Activated effector memory CD4-positive, alpha-beta T cell treated with anti-CD3 and anti-CD28 coated beads, Interleukin-2, amount 50 U/mL, for 16 hours (primary cell): Measurements from ENCODE around the gene TSPAN11.
A peak's percentile ranks its signal among the peaks of the same experiment; 100 is the strongest.

Source experiments
- DNase-seq: peaks from one replicate; pipeline ENCODE4 v3.0.0-alpha.2; 2020

Gene TSPAN11

GRCh38 chr12:30980955-30981662 is 54.6 kb downstream of the TSPAN11 start:
- no peak for DNase-seq

- DNase-seq = no peak
Observed at GRCh38 chr12:30982413-30982812, 55.9 kb downstream of the TSPAN11 start.

GRCh38 chr12:30985814-30986452 is 59.4 kb downstream of the TSPAN11 start:
- DNase-seq = no peak

GRCh38 chr12:30988086-30988485 is 61.5 kb downstream of the TSPAN11 start:
- DNase-seq = no peak

- no peak for DNase-seq
Observed at GRCh38 chr12:30988646-30989286, 62.2 kb downstream of the TSPAN11 start.

- DNase-seq = no peak
Observed at GRCh38 chr12:30989754-30990153, 63.2 kb downstream of the TSPAN11 start.

- DNase-seq = no peak
Observed at GRCh38 chr12:30990316-30990715, 63.8 kb downstream of the TSPAN11 start.

- DNase-seq = no peak
Observed at GRCh38 chr12:30990776-30991175, 64.2 kb downstream of the TSPAN11 start.

GRCh38 chr12:30991466-30991865 is 64.9 kb downstream of the TSPAN11 start:
- DNase-seq = no peak

GRCh38 chr12:30992381-30992780 is 65.8 kb downstream of the TSPAN11 start:
- no peak for DNase-seq

- no peak for DNase-seq
Observed at GRCh38 chr12:30993766-30994165, 67.2 kb downstream of the TSPAN11 start.

GRCh38 chr12:30994274-30994673 is 67.7 kb downstream of the TSPAN11 start:
- DNase-seq = no peak

GRCh38 chr12:30996255-30996654 is 69.7 kb downstream of the TSPAN11 start:
- DNase-seq = no peak

- DNase-seq = no peak
Observed at GRCh38 chr12:30996752-30997151, 70.2 kb downstream of the TSPAN11 start.

GRCh38 chr12:30997685-30998440 is 71.3 kb downstream of the TSPAN11 start:
- no peak for DNase-seq

GRCh38 chr12:30999011-30999410 is 72.5 kb downstream of the TSPAN11 start:
- no peak for DNase-seq

GRCh38 chr12:30999723-31000122 is 73.2 kb downstream of the TSPAN11 start:
- no peak for DNase-seq

GRCh38 chr12:31000751-31001150 is 74.2 kb downstream of the TSPAN11 start:
- DNase-seq = no peak

GRCh38 chr12:31001581-31002360 is 75.2 kb downstream of the TSPAN11 start:
- peak; percentile 9 for DNase-seq

- peak; percentile 41 for DNase-seq
Observed at GRCh38 chr12:31002361-31002725, 75.8 kb downstream of the TSPAN11 start.

GRCh38 chr12:31002999-31003398 is 76.5 kb downstream of the TSPAN11 start:
- peak; percentile 42 for DNase-seq

- peak; percentile 10 for DNase-seq
Observed at GRCh38 chr12:31003861-31004640, 77.5 kb downstream of the TSPAN11 start.
